HEK293T (cell line): ENCODE data around the gene DOCK1.

Experiments
- ARNT ChIP-seq: fragments of 450-650 bp; IDR thresholded peaks from 2 replicates; pipeline ENCODE4 v1.6.1; 2017; ENCODE audit warnings: mild to moderate bottlenecking
- BHLHE40 ChIP-seq: fragments of 450-650 bp; IDR thresholded peaks from 2 replicates; pipeline ENCODE4 v1.6.1; 2016; ENCODE audit warnings: mild to moderate bottlenecking, moderate library complexity, borderline replicate concordance
- CTBP1 ChIP-seq: fragments of 450-650 bp; IDR thresholded peaks from 2 replicates; pipeline ENCODE4 v1.6.1; 2016; ENCODE audit warnings: borderline replicate concordance
- ELF4 ChIP-seq: fragments of 450-650 bp; IDR thresholded peaks from 2 replicates; pipeline ENCODE4 v1.6.1; 2017; ENCODE audit warnings: antibody characterized with exemption
- FOXA1 ChIP-seq: fragments of 450-650 bp; IDR thresholded peaks from 2 replicates; pipeline ENCODE4 v1.6.1; 2016; ENCODE audit warnings: mild to moderate bottlenecking
- FOXK2 ChIP-seq: fragments of 450-650 bp; IDR thresholded peaks from 2 replicates; pipeline ENCODE4 v1.6.1; 2016; ENCODE audit warnings: mild to moderate bottlenecking
- FOXM1 ChIP-seq: fragments of 450-650 bp; IDR thresholded peaks from 2 replicates; pipeline ENCODE4 v1.6.1; 2017; ENCODE audit warnings: mild to moderate bottlenecking, borderline replicate concordance
- HDGF ChIP-seq: fragments of 450-650 bp; IDR thresholded peaks from 2 replicates; pipeline ENCODE4 v1.6.1; 2017; ENCODE audit warnings: antibody characterized with exemption, borderline replicate concordance
- L3MBTL2 ChIP-seq: fragments of 450-650 bp; conservative IDR thresholded peaks from 2 replicates; pipeline ENCODE4 v1.6.1; 2016; ENCODE audit warnings: mild to moderate bottlenecking
- NFRKB ChIP-seq: fragments of 450-650 bp; IDR thresholded peaks from 2 replicates; pipeline ENCODE4 v1.6.1; 2016; ENCODE audit warnings: mild to moderate bottlenecking, moderate library complexity
- SP1 ChIP-seq: fragments of 450-650 bp; IDR thresholded peaks from 2 replicates; pipeline ENCODE4 v1.6.1; 2017
- SUZ12 ChIP-seq: fragments of 450-650 bp; IDR thresholded peaks from 2 replicates; pipeline ENCODE4 v1.6.1; 2016; ENCODE audit warnings: mild to moderate bottlenecking
- TARDBP ChIP-seq: fragments of 450-650 bp; IDR thresholded peaks from 2 replicates; pipeline ENCODE4 v1.6.1; 2016
- ZNF384 ChIP-seq: fragments of 450-650 bp; IDR thresholded peaks from 2 replicates; pipeline ENCODE4 v1.6.1; 2016

GRCh38 chr10:127272076-127272475 lies 366.8 kb downstream of the DOCK1 start:
- TF ChIP-seq FOXA1 = no peak
- no peak for TF ChIP-seq TARDBP
- TF ChIP-seq NFRKB = no peak
- TF ChIP-seq SP1 = no peak
- TF ChIP-seq SUZ12 = no peak
- no peak for TF ChIP-seq ELF4
- no peak for TF ChIP-seq FOXK2
- no peak for TF ChIP-seq BHLHE40
- TF ChIP-seq CTBP1 = no peak
- TF ChIP-seq L3MBTL2 = no peak
- no peak for TF ChIP-seq ARNT
- no peak for TF ChIP-seq HDGF
- TF ChIP-seq FOXM1 = no peak
- no peak for TF ChIP-seq ZNF384
